UCSD-AML1 (cell line): Measurements from ENCODE around the gene GRIK2.

Experiments used
- DNase-seq: peaks from one replicate; lab custom pipeline; 2025; ENCODE audit not compliant: unreplicated experiment; lab: John Stamatoyannopoulos, UW

Gene GRIK2

DNA sequence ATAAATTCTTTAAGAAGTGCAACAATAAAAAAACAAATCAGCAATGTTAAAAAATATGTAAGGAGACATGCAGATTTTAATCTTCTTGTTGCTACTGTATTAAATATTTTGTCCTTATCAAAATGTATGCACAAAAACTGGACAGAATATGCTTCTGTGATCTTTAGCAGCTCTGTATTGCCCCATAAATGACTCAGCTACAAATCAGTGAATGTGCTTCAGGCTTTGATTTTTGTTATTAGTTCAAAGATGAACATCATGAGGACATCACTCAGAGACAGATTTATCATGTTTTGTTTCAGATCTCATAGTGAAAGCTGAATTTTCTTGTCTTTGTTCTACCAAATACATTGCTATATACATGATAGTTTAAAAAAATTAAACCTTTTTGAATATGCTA lies 312.4 kb downstream of the GRIK2 start:
- DNase-seq, result no peak

DNA sequence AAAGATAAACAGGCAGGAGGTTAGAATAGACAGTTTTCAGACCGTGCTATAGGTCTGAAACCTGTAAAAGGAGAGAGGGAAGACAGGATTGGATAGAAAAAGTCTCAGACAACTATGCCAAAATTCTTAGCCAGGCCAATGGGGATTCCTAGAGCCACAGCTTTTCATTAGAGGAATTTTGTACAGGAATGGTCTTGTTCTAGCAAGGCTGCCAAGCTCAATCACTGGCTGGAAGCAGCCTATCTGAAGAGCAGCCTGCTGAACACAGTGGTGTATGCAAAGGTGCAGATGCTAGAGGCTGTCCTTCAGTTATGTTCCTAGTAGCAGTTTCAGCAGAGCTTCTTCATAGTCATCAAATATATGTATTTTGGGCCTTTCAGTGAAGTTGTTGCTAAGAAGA lies 313.1 kb downstream of the GRIK2 start:
- no peak for DNase-seq

DNA sequence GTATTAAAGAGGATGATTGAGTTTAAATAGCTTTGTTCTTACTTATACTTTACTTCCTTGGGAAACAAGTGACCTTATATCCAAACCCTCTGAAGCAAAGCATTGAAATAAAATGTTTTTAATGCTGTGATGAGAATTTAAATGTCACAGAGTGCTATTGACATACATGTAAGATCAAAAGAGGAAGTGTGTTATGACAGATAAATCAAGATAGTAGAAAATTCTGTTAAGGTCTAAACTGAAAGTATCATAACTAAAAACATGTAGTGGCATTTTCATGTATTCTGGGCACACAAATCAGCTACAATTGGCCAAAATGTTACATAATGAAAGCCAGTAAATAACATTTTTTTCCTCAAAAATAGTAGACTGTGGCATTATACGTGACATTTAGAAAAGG lies 318.0 kb downstream of the GRIK2 start:
- DNase-seq, result no peak

DNA sequence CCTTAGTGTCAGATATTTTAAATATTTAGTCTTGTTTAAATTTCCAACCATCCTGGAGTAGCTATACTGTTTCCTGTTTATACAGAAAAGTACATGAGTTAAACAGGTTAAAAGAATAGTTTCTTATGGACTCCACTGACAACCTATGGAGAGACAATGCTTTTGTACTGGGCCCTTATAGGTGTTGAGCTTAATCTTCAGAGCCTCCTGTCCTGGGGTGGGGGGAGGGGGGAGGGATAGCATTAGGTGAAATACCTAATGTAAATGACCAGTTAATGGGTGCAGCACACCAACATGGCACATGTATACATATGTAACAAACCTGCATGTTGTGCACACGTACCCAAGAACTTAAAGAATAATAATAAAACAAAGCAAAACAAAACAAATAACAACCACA lies 322.9 kb downstream of the GRIK2 start:
- no peak for DNase-seq

DNA sequence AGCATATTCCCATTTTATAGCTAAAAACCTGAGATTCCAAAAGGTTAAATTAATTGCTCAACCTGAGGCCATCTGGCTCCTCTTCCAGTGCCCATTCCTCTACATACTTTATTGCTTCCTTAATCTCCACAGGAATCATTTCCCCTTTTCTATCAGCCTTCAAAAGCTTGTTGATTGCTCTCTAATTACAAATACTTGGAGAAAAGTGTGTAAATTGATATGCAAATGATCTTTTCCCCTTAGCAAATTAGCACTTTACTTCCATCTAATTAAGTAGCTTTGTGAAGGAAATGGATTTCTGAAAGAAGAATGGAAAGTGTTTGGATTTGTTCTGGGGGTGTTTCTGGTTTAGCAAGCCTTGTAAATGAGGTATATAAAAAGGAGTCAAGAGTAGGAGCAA lies 323.3 kb downstream of the GRIK2 start:
- DNase-seq, result no peak

DNA sequence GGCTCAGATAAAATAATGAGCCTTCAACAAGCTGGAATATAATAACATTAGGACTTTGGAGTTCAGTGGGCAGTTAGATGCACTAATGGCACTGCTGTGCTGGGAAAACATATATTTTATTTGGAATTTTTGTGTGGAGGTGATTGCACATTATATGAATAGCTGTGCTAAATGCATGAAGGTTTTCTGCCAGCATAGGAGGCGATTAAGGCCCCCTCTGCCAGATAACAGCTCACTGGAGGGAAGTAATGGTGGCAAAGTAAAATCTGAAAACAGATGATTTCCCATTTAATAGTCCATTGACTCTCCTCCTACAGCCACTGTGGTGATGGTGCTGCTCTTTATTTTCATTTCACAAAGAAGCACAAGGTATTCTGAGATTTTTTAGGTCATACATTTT lies 326.0 kb downstream of the GRIK2 start:
- no peak for DNase-seq

DNA sequence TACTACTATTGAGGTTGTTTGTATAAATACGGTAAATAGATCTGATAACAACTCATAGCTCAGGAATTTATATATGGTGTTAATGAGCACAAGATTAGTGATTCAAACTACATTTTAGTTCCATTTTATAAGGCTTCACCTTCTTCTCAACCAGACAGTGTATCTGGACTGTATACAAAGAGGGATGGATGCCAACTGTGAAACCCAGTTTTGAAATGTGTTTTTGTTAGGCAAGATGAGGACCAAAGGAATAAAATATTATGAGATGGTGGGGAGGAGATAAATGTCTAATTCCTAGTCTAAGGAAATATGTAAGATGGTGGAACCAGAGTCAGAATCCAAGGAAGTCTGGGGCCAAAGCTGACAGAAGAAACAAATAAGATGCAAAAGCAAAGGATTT lies 329.0 kb downstream of the GRIK2 start:
- no peak for DNase-seq

DNA sequence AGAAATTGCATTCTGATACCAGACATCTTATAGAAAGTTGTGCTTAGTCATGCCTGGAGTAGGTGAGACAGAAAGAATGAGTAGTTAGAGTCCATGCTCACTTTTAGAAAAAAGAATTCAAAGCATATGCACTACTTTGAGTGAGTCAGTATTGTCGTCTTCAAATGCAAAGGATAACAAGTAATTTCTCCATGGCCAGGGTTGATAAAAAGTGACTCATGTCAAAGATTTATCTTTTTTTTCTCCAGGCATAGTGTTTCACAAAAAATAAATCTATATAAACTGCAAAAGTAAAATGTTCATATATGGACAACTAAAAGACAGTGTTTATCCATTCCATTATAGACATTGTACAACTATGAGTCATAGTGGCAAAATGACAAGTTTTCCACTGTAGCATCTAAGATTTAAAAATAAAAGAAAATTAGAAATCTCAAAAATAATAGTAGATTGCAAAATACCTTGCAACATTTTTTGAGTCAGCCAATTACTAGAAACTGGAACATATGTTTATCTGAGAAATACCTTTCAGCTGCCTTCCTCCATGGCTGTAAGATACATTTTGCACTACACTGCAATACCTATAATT lies 329.6 kb downstream of the GRIK2 start:
- no peak for DNase-seq

DNA sequence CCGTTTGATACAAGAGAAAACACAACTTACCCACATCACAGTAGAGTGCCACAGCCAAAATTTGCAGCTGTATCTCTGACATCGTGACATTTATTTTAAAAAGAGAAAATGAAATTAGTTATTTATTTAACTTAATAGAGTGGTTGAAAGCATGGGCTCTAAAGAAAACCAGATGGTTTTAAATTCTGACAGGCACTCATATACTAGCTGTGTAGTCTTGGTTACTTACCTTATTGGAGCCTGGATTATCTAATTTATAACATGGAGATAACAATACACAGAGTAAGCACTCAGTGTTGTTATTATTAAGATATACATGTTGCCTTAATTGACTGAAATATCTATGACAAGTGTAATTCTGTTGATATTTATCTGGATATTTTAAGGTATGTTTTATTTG lies 334.9 kb downstream of the GRIK2 start:
- no peak for DNase-seq

DNA sequence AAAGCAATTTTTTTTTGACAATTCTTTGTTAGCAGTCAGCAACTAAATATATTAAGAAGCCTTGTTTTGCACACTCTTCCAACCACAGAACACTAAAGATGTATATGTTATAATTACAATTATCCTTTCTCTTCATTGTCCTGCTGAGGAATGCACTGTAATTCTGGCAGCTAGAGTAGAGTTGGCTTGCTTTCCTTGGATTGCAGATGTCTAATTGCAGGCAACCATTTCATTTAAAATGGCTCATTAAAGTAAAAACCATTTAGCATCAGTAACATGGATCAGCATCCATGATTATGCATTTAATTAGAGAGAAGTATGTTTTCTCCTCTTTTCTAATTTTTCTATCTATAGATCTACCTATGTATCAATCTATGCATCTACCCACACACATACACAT lies 335.4 kb downstream of the GRIK2 start:
- DNase-seq, result no peak

DNA sequence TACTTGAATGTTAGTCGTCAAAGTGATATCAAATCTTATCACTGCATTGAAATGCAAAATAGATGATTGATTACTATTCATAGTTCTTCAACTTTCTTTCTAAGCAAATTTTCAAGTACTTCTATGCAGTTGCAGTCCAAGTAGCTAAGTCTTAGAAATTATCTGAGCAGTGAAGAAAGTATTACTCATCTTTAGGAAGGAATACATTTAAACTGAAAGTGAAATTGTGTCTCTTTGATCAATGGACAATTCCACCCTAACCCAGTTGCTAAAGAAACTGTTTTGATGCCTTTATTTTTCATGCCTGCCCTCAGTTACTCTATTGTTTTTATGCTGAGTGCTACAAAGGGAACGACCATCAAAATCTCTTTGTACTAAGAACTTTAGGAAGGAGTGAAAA lies 337.4 kb downstream of the GRIK2 start:
- no peak for DNase-seq

DNA sequence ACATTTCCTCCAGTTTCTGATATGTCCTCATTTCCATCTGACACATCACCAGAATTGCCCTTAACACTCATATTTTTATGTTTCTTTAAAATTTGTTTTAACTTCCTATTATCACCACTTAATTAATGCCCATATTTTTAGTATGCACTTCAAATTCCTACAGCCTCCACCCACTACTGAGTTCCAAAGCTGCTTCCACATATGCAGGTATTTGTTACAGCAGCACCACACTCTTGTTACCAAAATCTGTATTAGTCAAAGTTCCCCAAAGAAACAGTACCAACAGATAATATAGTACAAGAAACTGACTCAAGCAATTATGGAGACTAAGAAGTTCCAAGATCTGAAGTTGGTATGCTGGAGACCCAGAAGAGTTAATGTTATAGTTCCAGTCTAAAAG lies 340.4 kb downstream of the GRIK2 start:
- DNase-seq, result no peak

DNA sequence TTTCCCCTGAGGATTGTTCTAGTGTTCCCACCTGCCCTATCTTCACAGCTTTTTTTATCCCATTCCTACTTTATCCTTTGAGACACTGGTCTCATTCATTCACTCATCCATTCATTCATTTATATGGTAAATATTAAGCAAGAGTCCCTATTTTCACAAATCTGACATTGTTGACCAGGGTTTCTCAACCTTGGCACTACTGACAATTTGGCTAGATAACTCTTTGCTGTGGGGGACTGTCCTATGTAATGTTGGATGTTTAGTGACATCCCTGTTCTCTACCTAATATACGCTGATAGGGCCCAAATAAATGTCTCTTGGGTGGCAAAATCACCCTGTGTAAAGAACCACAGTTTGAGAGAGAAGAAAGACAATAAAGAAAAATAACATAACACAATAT lies 345.0 kb downstream of the GRIK2 start:
- DNase-seq, result no peak

DNA sequence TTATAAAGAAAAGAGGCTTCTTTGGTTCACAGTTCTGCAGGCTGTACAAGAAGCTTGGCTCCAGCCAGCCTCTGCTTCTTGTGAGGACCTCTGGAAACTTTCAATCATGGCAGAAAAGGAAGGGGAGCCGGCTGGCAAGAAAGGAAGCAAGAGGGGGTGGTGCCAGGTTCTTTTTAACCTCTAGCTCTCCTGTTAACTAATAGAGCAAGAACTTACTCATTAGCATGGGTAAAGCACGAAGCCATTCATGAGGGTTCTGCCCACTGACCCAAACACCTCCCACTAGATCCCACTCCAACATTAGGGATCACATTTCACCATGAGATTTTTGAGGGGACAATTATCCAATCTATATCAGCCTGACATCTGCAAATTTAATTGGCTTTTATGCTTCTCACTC lies 347.1 kb downstream of the GRIK2 start:
- no peak for DNase-seq

DNA sequence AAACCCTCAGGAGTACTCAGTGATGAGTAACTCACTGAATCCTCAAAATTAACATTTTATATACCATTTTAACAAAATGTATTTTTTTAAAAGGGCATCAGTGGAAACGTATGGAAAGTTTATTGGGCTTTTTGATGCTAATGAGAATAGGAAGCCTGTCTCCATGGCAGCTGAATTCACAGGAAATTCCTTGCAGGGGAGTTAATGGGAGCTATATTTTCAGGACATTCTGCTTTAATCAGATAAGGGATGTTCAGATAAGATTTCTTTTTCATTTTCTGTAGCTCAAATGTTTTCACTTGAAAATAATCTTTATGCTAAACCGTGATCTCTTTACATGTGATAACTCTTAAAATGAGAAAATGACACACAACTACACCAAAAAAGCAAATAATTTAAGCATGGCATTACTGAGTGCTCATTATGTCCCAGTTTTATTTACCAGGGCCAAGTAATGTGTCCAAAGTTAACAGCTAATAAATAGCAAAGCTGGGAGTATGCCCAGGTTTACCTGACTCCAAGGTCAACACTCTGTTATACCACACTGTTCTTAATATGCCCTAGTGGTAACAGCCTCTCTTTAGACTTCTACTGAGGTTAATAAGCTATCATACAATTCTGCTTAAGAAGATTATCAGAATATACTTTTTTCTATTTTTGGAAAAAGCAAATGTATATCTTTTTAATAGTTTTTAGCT lies 348.1 kb downstream of the GRIK2 start:
- DNase-seq, result no peak

DNA sequence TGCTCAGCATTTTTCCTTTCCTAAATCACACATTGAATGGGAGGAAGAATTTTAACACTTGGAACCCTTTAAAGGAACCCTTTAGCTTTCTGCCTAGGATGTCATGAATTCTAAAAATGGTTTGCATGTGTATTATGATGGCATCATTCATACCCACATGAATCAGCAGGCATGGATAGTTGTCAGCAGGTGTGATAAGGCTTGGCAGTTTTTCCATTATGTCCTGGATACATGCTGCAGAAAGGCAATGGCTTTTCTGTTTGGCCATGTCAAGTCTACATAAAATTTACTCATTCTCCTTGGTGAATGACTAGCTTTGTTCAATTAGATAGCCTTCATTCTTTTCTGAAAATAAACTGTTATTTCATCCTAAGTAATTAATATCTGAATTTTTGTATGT lies 353.7 kb downstream of the GRIK2 start:
- DNase-seq, result no peak

DNA sequence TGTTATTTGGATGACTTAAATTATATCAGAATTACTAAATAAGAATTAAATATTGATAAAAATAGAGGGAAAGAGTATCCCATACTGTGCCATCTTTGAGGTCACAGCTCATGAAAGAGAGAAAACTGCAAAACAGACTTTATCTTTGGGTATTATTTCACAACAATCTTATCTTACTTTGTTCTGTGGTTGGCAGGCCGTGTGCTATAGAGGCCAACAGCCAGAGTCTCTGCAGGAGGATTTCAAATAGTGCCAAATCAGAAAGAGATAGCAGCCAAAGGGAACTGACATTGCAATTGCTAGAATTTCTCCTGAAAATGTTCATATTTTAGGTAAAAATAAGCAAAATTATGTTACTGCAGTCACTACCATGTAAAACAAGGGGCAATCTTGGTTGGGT lies 354.2 kb downstream of the GRIK2 start:
- DNase-seq, result no peak

DNA sequence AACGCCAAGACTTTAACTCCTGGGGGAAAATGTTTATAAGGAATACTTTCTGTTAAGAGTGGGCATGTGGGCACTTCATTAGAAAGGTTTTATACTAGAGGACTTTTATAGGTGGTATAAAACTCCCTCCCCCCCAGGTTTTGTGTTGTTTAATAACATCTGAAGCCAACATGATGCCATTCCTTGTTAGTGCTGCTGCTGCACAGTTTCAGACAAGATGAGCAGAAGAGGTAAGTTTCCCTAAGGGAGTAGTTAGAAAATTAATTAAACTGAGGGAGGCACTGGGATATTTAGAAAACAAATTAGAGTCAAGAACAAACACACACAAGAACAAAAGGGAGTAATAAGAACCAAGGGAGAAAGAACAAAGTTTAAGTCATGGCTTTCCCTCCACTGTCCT lies 362.4 kb downstream of the GRIK2 start:
- no peak for DNase-seq

DNA sequence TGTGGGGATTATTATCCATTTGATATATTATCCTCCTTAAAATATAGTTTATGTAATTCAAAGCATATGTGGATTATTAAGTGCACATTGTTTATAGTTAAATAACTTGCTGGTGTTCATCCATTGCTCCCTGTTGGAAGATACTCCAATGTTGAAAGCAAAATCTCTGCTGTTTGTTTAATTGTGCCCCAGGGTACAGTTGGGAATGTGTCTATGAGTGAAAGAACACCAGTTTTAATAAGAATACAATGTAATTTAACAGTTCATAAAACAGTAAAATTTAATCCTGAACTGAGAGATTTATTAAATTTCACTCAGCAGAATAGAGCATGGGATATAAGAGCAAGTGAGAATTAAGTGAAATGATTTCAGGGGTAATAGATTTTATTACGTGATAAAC lies 364.9 kb downstream of the GRIK2 start:
- DNase-seq, result no peak

DNA sequence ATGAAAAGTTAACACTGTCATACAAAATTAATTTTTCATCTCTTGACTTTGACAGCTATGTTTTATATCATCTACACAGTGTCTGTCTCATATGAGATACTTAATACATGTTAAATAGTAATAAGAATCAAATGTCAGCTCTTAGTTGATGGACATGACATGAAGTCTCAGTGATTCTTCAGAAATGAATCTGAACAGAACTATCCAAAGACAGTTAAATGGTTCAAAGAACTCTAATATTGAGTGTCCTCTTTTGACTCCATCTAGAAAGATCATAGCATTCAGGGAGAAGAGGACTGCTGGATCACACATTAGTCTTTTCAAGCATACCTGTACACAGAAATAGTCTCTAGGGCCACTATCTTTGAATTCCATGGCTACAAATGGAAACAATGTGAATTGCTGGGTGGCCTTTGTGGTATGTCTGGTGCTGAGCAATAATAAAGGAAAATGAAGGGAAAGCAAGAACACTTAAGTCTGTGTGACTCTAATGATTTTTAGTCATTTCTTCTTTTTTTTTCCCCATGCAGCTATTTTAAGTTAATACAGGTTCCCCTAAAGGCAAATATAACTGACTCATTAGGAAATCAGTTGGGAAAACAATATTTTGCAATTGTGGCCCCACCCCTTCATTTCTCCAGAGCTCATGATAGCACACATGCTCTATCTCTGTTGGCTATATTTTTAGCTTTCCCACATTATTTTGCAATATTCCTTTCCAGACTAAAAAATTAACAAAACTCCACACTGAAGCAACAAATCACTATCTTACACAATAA lies 367.5 kb downstream of the GRIK2 start:
- no peak for DNase-seq

DNA sequence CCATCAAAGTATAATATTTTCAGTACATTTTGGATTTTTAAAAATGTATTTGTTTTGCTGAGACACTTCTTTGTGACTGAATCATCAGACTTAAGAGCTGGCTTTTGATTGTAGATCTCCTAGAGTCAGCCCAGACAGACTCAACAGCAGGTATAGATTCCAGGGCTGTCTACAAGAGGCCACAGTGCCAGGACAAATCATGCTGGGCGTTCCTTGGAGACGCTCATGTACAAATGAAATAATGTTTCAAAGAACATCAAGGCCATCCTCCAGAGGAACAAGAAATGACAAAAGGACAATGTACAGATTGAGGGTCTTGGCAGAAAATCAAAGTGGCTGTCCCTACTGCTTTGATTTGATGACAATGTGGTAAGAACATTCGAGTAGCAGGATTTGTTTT lies 369.3 kb downstream of the GRIK2 start:
- no peak for DNase-seq

DNA sequence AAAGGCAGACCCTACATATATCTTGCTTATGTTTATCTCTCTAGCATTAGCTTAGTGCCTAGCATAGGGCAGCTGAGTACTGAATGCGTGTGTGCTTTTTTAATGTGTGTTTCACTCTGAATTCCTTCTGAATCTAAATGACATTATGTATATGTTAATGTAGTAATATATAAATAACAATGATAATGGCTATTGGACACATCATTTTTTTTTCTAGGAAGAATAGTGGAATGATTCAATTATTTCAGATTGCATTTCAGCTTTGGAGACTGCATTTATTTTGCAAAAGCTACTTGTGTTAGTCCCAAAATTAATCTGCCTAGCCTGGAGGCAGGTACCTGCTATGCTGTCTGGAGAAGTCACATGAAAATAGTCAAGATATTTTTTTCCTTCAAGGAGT lies 371.8 kb downstream of the GRIK2 start:
- no peak for DNase-seq

DNA sequence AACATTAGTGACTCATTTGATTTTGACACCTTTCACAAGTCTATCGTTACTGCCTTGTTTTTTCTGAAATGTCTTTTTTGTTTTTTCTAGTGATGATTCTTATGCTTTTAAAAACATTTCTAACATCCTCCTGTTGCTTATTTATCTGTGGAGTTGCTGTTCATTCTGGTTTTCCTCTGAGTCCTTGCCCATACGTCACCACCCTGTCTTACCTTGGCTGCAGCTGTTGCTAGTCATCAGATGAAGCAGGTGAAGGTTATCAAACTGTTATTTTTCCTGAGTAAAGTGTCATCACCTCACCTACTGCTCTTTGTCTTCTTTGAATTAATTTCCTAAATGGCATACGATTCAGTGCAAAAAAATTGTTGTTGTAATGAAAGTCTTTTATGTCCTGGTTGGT lies 376.6 kb downstream of the GRIK2 start:
- no peak for DNase-seq
